GM18909 (cell line): ENCODE results near the gene POT1.

Experiments used
- ATAC-seq: cut with Tn5 transposase; IDR thresholded peaks from one replicate; pipeline ENCODE4 v1.9.1; 2021; ENCODE audit warnings: mild to moderate bottlenecking; ENCODE audit not compliant: unreplicated experiment, poor library complexity

Gene POT1

DNA sequence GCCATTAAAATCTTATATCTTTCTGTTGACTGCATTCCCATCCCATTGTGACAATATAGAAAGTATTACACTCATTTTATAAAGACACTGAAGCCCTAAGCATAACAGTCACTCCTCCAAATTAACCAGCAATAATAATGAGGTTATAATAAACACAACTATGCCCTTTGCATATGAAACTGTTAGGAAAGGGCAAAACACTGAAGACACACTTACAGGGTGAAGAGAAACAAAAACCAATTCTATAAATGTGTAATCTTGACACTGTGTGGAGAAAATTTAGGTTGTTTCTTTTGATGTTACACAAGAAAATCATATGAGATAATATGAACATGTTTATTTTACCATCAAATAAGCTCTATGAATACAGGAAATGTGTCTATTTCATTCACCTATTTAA, 150.0 kb downstream of the POT1 start:
- no peak for ATAC-seq

DNA sequence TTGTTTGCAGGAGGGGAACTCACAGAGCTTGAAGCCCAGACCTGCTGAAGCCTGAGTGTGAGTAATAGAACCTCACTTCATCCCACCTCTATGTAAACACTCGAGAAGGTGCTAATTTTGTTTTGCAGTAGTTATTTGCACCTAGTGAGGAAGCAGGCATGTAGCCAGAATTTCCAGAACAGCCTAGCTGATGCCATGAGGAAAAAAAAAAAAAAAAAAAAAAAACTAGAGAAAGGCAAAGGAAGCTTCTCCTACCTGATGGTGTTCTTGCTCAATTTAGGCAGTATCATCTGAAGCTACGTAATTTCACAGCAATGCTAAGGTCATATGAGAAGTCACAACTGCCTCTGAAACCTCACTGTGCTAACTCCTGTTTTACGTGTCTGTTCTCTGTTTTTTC, 150.4 kb downstream of the POT1 start:
- ATAC-seq = no peak

DNA sequence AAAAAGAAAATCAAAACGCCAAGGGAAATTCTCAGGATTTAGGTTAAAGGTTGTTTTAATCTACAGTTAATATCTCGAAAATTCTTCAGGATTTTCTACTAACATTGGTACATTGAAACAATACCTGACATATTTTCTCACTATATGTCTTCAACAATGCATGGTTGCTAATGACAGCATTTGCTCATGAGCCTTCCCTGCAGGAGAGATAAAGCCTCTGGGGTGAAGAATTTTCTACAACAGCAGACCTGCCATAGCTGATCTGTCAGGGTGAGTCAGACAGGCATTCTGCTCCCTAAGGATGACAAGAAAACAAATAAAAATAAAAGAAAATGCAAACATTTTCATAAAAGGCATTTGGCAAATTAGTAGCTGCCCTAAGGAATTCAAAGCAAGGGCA, 152.4 kb downstream of the POT1 start:
- no peak for ATAC-seq

DNA sequence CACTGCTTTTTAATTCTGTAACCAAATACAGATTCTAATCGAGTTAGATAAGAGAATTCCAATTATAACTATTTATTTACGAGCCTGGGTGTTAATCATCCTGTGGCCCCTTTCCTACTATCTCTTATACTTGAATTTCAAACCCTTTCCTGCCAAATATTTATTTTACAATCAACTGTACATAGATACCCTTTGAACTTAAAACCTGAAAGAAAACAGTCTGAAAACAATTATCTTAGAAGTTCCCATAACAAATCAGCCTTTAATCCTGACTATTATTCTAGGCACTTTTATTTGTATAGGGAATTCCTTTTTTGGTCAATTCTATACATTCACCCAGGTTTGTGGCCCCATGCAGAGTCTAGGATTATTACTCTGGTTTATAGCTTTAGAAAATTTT, 153.5 kb downstream of the POT1 start:
- no peak for ATAC-seq

DNA sequence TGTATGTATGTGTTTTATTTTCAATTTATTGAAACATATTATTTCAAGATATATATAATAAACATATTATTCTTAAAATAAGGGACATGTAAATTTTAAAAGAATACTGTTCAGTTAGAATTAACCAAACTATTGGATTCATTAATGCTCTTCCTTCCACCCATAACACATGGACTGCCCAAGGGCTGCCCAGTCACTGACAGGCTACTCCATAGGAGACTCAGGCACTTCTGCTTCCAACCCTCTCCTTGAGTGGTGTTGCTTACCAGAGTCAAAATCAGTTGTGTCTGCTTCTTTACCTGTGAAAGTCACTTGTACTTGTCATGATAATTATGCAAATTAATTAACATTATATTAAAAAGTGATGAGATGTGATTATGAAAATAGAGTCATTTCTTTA, 154.2 kb downstream of the POT1 start:
- no peak for ATAC-seq

DNA sequence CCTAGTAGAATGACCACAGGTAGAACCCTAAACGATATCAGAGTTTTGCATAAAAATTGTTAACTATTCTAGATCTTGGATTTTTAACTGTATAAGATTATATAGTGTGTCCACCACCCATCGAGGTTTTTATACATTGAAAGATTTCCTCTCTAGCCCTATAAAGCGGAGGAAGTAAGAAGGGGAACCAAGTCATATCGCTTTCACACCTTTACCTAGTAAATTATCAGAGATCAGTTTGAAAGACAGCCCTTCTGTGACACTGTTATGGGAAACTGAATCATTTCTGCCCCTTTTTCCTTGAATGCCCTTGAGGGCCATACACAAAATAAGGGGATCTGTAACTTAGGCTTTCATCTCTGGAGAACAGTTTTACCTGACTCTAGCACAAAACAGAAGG, 155.7 kb downstream of the POT1 start:
- no peak for ATAC-seq

DNA sequence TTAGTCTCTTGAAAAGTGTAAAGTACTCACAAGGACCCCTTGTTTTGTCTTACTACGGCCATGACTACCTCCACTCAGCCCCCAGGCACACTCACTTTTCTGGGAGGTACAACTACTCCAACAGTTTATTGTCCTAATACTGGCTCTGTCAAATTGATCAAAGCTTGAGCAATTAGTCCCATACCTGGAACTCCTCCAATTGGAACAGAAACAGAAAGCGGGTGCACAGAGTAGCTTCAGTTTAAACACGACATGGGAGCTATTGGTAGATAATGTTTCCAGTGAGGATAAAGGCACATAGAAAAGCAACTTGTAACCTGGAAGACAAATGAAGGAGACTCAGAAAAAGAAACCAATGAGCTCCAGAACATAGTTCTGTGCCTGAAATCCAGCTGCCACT, 156.3 kb downstream of the POT1 start:
- ATAC-seq = no peak
